ENCODE results near the gene TMEM131L.
A peak's percentile ranks its signal among the peaks of the same experiment; 100 is the strongest.

TMEM131L gene

GRCh38 chr4:153481478-153481877, 15.3 kb downstream of the TMEM131L start:
- no peak for DNase-seq

GRCh38 chr4:153483432-153484418, 17.6 kb downstream of the TMEM131L start:
- DNase-seq, result no peak

GRCh38 chr4:153485359-153485758, 19.2 kb downstream of the TMEM131L start:
- no peak for DNase-seq

- DNase-seq, result no peak
Measured at GRCh38 chr4:153485860-153486259, 19.7 kb downstream of the TMEM131L start.

GRCh38 chr4:153486281-153487151, 20.4 kb downstream of the TMEM131L start:
- DNase-seq, result no peak

- no peak for DNase-seq
Measured at GRCh38 chr4:153488006-153488891, 22.1 kb downstream of the TMEM131L start.

GRCh38 chr4:153489856-153490558, 23.8 kb downstream of the TMEM131L start:
- DNase-seq, result peak in 1 of 2 experiments; percentile 32

GRCh38 chr4:153490985-153491483, 24.9 kb downstream of the TMEM131L start:
- no peak for DNase-seq

GRCh38 chr4:153494562-153494961, 28.4 kb downstream of the TMEM131L start:
- no peak for DNase-seq

- DNase-seq, result no peak
Measured at GRCh38 chr4:153495480-153496193, 29.5 kb downstream of the TMEM131L start.

- no peak for DNase-seq
Measured at GRCh38 chr4:153497091-153497531, 31.0 kb downstream of the TMEM131L start.

- no peak for DNase-seq
Measured at GRCh38 chr4:153497988-153498967, 32.1 kb downstream of the TMEM131L start.

GRCh38 chr4:153499005-153499404, 32.8 kb downstream of the TMEM131L start:
- DNase-seq, result no peak

- DNase-seq, result no peak
Measured at GRCh38 chr4:153501578-153501977, 35.4 kb downstream of the TMEM131L start.

- no peak for DNase-seq
Measured at GRCh38 chr4:153502584-153502983, 36.4 kb downstream of the TMEM131L start.

GRCh38 chr4:153506341-153507309, 40.5 kb downstream of the TMEM131L start:
- DNase-seq, result no peak

- DNase-seq, result no peak
Measured at GRCh38 chr4:153507310-153508073, 41.3 kb downstream of the TMEM131L start.
